Measurements from ENCODE around the gene SAP130. TPM values are rescaled to one million over a fixed set of nuclear protein-coding genes. Genes with fewer than 3 reads are reported as not detected.

SAP130 gene
- polyA plus RNA-seq, 1 donor (not counting 4 experiments of a cell fraction or from before 2014, with no cell fraction given): 11.6 TPM

GRCh38 chr2:128017561-128017960, 10.3 kb downstream of the SAP130 start:
- Histone ChIP-seq H3K4me3 (ENCODE audit: control insufficient read depth in 2 of 3, extremely low read depth in 1 of 3, insufficient read depth in 2 of 3, low read depth in 1 of 3, low read length in 3 of 3) (no peak overlapping the region), H3K27ac (ENCODE audit: control insufficient read depth, insufficient read depth, low read length) (no peak overlapping the region), H3K79me2 (ENCODE audit: control insufficient read depth, insufficient read depth, low read length) (no peaks in the 10 kb centered on the region), H3K9ac (ENCODE audit: control insufficient read depth, extremely low read depth, insufficient read depth, low read length) (no peak overlapping the region), H2AFZ (ENCODE audit: control insufficient read depth, low read length) (no peak overlapping the region), H4K20me1 (ENCODE audit: control insufficient read depth, extremely low read depth, insufficient read depth, low read length) (no peaks in the 10 kb centered on the region), H3K9me3 (ENCODE audit: control insufficient read depth, low read depth, low read length) (no peaks in the 10 kb centered on the region), H3K27me3 (ENCODE audit: control insufficient read depth, extremely low read depth, insufficient read depth, low read length) (no peaks in the 10 kb centered on the region), H3K9me1 (ENCODE audit: control insufficient read depth, extremely low read depth, insufficient read depth, low read length) (no peaks in the 10 kb centered on the region), H3K4me2 (ENCODE audit: control insufficient read depth, extremely low read depth, insufficient read depth, low read depth, low read length) (no peak overlapping the region), H3K36me3 (ENCODE audit: control insufficient read depth in 2 of 2, extremely low read depth in 1 of 2, insufficient read depth in 2 of 2, low read length in 2 of 2) (peaks cover 17 to 18% of the 10 kb centered on the region in 2 experiments), H3K4me1 (ENCODE audit: control insufficient read depth, extremely low read depth, insufficient read depth, low read length) (no peaks in the 10 kb centered on the region)
- no peak for DNase-seq (ENCODE audit: low read depth, low spot score)
- FAIRE-seq: no peak
- dilution Hi-C loops (cut with MboI; ENCODE audit: extremely low pct_ligation_motif_present, low sequenced_read_pairs): no loop called here
- TF ChIP-seq CTCF (optimal IDR thresholded peaks at IDR 0.05 in 1 of 3, IDR thresholded peaks at IDR 0.05 in 1 of 3, conservative IDR thresholded peaks at IDR 0.05 in 1 of 3; ENCODE audit: extremely low read depth in 1 of 3, insufficient read depth in 2 of 3, low read length in 3 of 3) (no peak), EZH2 (IDR thresholded peaks at IDR 0.05; ENCODE audit: low read length) (no peak)

GRCh38 chr2:128016620-128017019, 11.2 kb downstream of the SAP130 start:
- no peak for DNase-seq (ENCODE audit: low read depth, low spot score)

More at GRCh38 chr2:128016620-128017019, 11.2 kb downstream of the SAP130 start:
- H3K79me2 ChIP-seq (ENCODE audit: control insufficient read depth, insufficient read depth, low read length): no peaks in the 10 kb centered on the region
- no peak overlapping the region for H3K27ac ChIP-seq (ENCODE audit: control insufficient read depth, insufficient read depth, low read length)
- no peak for TF ChIP-seq CTCF (optimal IDR thresholded peaks at IDR 0.05 in 1 of 3, IDR thresholded peaks at IDR 0.05 in 1 of 3, conservative IDR thresholded peaks at IDR 0.05 in 1 of 3; ENCODE audit: extremely low read depth in 1 of 3, insufficient read depth in 2 of 3, low read length in 3 of 3)
- no peak for TF ChIP-seq EZH2 (IDR thresholded peaks at IDR 0.05; ENCODE audit: low read length)
- FAIRE-seq: no peak
- no peaks in the 10 kb centered on the region for H4K20me1 ChIP-seq (ENCODE audit: control insufficient read depth, extremely low read depth, insufficient read depth, low read length)
- H2AFZ ChIP-seq (ENCODE audit: control insufficient read depth, low read length): no peak overlapping the region
- H3K27me3 ChIP-seq (ENCODE audit: control insufficient read depth, extremely low read depth, insufficient read depth, low read length): no peaks in the 10 kb centered on the region
- no peak overlapping the region for H3K4me3 ChIP-seq (ENCODE audit: control insufficient read depth in 2 of 3, extremely low read depth in 1 of 3, insufficient read depth in 2 of 3, low read depth in 1 of 3, low read length in 3 of 3)
- no peak overlapping the region for H3K9ac ChIP-seq (ENCODE audit: control insufficient read depth, extremely low read depth, insufficient read depth, low read length)
- no peaks in the 10 kb centered on the region for H3K9me3 ChIP-seq (ENCODE audit: control insufficient read depth, low read depth, low read length)
- dilution Hi-C loops (cut with MboI; ENCODE audit: extremely low pct_ligation_motif_present, low sequenced_read_pairs): no loop called here
- no peaks in the 10 kb centered on the region for H3K4me1 ChIP-seq (ENCODE audit: control insufficient read depth, extremely low read depth, insufficient read depth, low read length)
- peaks cover 20 to 23% of the 10 kb centered on the region in 2 experiments for H3K36me3 ChIP-seq (ENCODE audit: control insufficient read depth in 2 of 2, extremely low read depth in 1 of 2, insufficient read depth in 2 of 2, low read length in 2 of 2)
- H3K4me2 ChIP-seq (ENCODE audit: control insufficient read depth, extremely low read depth, insufficient read depth, low read depth, low read length): no peak overlapping the region
- H3K9me1 ChIP-seq (ENCODE audit: control insufficient read depth, extremely low read depth, insufficient read depth, low read length): no peaks in the 10 kb centered on the region

All from keratinocyte (primary cell).